Measurements from ENCODE around the gene PACSIN1. TPM values are rescaled to one million over a fixed set of nuclear protein-coding genes. Genes with fewer than 3 reads are reported as not detected.

Gene PACSIN1
- total RNA-seq, 1 experiment from 2014 or later = not detected

- Histone ChIP-seq H3K4me3 (ENCODE audit: low read depth, low read length, poor library complexity, severe bottlenecking) (no peak overlapping the region), H3K4me1 (ENCODE audit: insufficient read depth, low read length, poor library complexity, severe bottlenecking) (no peaks in the 10 kb centered on the region), H3K27me3 (replicated peaks; ENCODE audit: insufficient read depth, low read depth, low read length, poor library complexity) (no peaks in the 10 kb centered on the region), H3K36me3 (ENCODE audit: insufficient read depth, low read length, poor library complexity, severe bottlenecking) (no peaks in the 10 kb centered on the region), H3K27ac (ENCODE audit: low read depth, low read length, poor library complexity, severe bottlenecking) (no peak overlapping the region), H3K9me3 (ENCODE audit: low read depth, low read length, poor library complexity, severe bottlenecking) (no peaks in the 10 kb centered on the region)
- no peak for DNase-seq (ENCODE audit: low spot score)
- intact Hi-C loops (cut with micrococcal nuclease; ENCODE audit: unreplicated experiment) = no loop called here
- POLR2A ChIA-PET (ENCODE audit: low non-redundant PET) = no interaction called here
- CTCF ChIA-PET = no interaction called here
- TF ChIP-seq EZH2 (IDR thresholded peaks at IDR 0.05; ENCODE audit: borderline replicate concordance, low read depth, low read length, poor library complexity, severe bottlenecking) = no peak
- no peak for TF ChIP-seq CTCF (conservative IDR thresholded peaks at IDR 0.05; ENCODE audit: low read depth, low read length)
- no TSS peak for BruUV-seq (replicated peaks)
Measured at GRCh38 chr6:34557228-34557627, 91.4 kb downstream of the PACSIN1 start.

GRCh38 chr6:34558172-34558714 lies 92.4 kb downstream of the PACSIN1 start:
- Histone ChIP-seq H3K36me3 (ENCODE audit: insufficient read depth, low read length, poor library complexity, severe bottlenecking) (no peaks in the 10 kb centered on the region), H3K4me3 (ENCODE audit: low read depth, low read length, poor library complexity, severe bottlenecking) (no peak overlapping the region), H3K27me3 (replicated peaks; ENCODE audit: insufficient read depth, low read depth, low read length, poor library complexity) (no peaks in the 10 kb centered on the region), H3K4me1 (ENCODE audit: insufficient read depth, low read length, poor library complexity, severe bottlenecking) (no peaks in the 10 kb centered on the region), H3K27ac (ENCODE audit: low read depth, low read length, poor library complexity, severe bottlenecking) (no peak overlapping the region), H3K9me3 (ENCODE audit: low read depth, low read length, poor library complexity, severe bottlenecking) (no peaks in the 10 kb centered on the region)
- intact Hi-C loops (cut with micrococcal nuclease; ENCODE audit: unreplicated experiment) = no loop called here
- TF ChIP-seq CTCF (conservative IDR thresholded peaks at IDR 0.05; ENCODE audit: low read depth, low read length) (no peak), EZH2 (IDR thresholded peaks at IDR 0.05; ENCODE audit: borderline replicate concordance, low read depth, low read length, poor library complexity, severe bottlenecking) (no peak)
- DNase-seq (ENCODE audit: low spot score) = no peak
- CTCF ChIA-PET = no interaction called here
- POLR2A ChIA-PET (ENCODE audit: low non-redundant PET) = interaction anchor here (0.5 kb wide), 1 partner anchor 40 kb away, joined by 3 read pairs; no protein-coding TSS in a partner anchor
- no TSS peak for BruUV-seq (replicated peaks)

GRCh38 chr6:34559651-34560365 lies 93.9 kb downstream of the PACSIN1 start:
- Histone ChIP-seq H3K9me3 (ENCODE audit: low read depth, low read length, poor library complexity, severe bottlenecking) (no peaks in the 10 kb centered on the region), H3K4me1 (ENCODE audit: insufficient read depth, low read length, poor library complexity, severe bottlenecking) (no peaks in the 10 kb centered on the region), H3K36me3 (ENCODE audit: insufficient read depth, low read length, poor library complexity, severe bottlenecking) (no peaks in the 10 kb centered on the region), H3K27ac (ENCODE audit: low read depth, low read length, poor library complexity, severe bottlenecking) (no peak overlapping the region), H3K4me3 (ENCODE audit: low read depth, low read length, poor library complexity, severe bottlenecking) (no peak overlapping the region), H3K27me3 (replicated peaks; ENCODE audit: insufficient read depth, low read depth, low read length, poor library complexity) (no peaks in the 10 kb centered on the region)
- CTCF ChIA-PET = no interaction called here
- no TSS peak for BruUV-seq (replicated peaks)
- POLR2A ChIA-PET (ENCODE audit: low non-redundant PET) = interaction anchor here (0.7 kb wide), 1 partner anchor 256 kb away, joined by 3 read pairs; no protein-coding TSS in a partner anchor
- intact Hi-C loops (cut with micrococcal nuclease; ENCODE audit: unreplicated experiment) = no loop called here
- DNase-seq (ENCODE audit: low spot score) = no peak
- TF ChIP-seq EZH2 (IDR thresholded peaks at IDR 0.05; ENCODE audit: borderline replicate concordance, low read depth, low read length, poor library complexity, severe bottlenecking) (no peak), CTCF (conservative IDR thresholded peaks at IDR 0.05; ENCODE audit: low read depth, low read length) (no peak)
